SK-N-SH (cell line): Measurements from ENCODE around the gene GRIN2A. TPM values are rescaled to one million over a fixed set of nuclear protein-coding genes. Genes with fewer than 3 reads are reported as not detected.

Source experiments
- CTCF ChIA-PET: fragments of 300-600, 350-600 bp; formaldehyde crosslinking; extraction: SDS; loops from one replicate; lab custom pipeline; 2021; lab: Yijun Ruan, JAX
- POLR2A ChIA-PET: fragments of 350-600 bp; sonication (Branson Sonifier 250); formaldehyde crosslinking; extraction: SDS; loops from one replicate; lab custom pipeline; 2020; ENCODE audit warnings: antibody characterized with exemption, inconsistent platforms; lab: Yijun Ruan, JAX
- DNase-seq: peaks from one replicate; pipeline ENCODE4 v3.0.0; 2012
- H2AFZ ChIP-seq: fragments of 200-600 bp; sonication (generic); 2 replicates; pipeline ENCODE4 v1.8.1; 2016; ENCODE audit warnings: antibody characterized with exemption, mild to moderate bottlenecking, low read depth
- H3F3A ChIP-seq: fragments of 200-600 bp; sonication (generic); replicated peaks from 2 replicates; pipeline ENCODE3; 2016; ENCODE audit warnings: antibody characterized with exemption, mild to moderate bottlenecking; ENCODE audit not compliant: insufficient read depth
- H3K27ac ChIP-seq, 2 experiments: fragments of 200-500 bp in 1 of 2; fragments of 200-600 bp in 1 of 2; sonication (Bioruptor generic) in 1 of 2; sonication (generic), shearing (Covaris generic) in 1 of 2; 2 replicates each; pipeline versions ENCODE4 v1.5.1 to v1.6.1; 2014 to 2016; ENCODE audit warnings: low read depth in 2 of 2, inconsistent platforms in 1 of 2, low read length in 1 of 2, mild to moderate bottlenecking in 1 of 2, mixed read lengths in 1 of 2
- H3K27me3 ChIP-seq: fragments of 200-600 bp; sonication (generic), shearing (Covaris generic); 2 replicates; pipeline ENCODE4 v1.6.1; 2016; ENCODE audit warnings: mixed run types; ENCODE audit not compliant: insufficient read depth
- H3K36me3 ChIP-seq, 2 experiments: fragments of 200-500 bp in 1 of 2; fragments of 200-600 bp in 1 of 2; sonication (Bioruptor generic) in 1 of 2; sonication (generic) in 1 of 2; replicated peaks in 1 of 2; 2 replicates each; pipeline versions ENCODE3 to v1.5.1; 2014 to 2016; ENCODE audit warnings: low read length in 1 of 2, mild to moderate bottlenecking in 1 of 2; ENCODE audit not compliant: insufficient read depth in 2 of 2, control insufficient read depth in 1 of 2
- H3K4me1 ChIP-seq, 2 experiments: fragments of 200-500 bp in 1 of 2; fragments of 200-600 bp in 1 of 2; sonication (Bioruptor generic) in 1 of 2; sonication (generic), shearing (Covaris generic) in 1 of 2; 2 replicates each; pipeline versions ENCODE4 v1.5.1 to v1.6.1; 2014 to 2016; ENCODE audit warnings: low read depth in 1 of 2, low read length in 1 of 2, mixed run types in 1 of 2; ENCODE audit not compliant: insufficient read depth in 2 of 2, control insufficient read depth in 1 of 2
- H3K4me2 ChIP-seq: fragments of 200-600 bp; sonication (generic), shearing (Covaris generic); 2 replicates; pipeline ENCODE4 v1.6.1; 2017; ENCODE audit warnings: mixed run types
- H3K4me3 ChIP-seq, 2 experiments: fragments of 200-500 bp in 1 of 2; fragments of 200-600 bp in 1 of 2; sonication (Bioruptor generic) in 1 of 2; sonication (generic), shearing (Covaris generic) in 1 of 2; 2 replicates each; pipeline versions ENCODE4 v1.5.1 to v1.8.1; 2014 to 2016; ENCODE audit warnings: low read depth in 2 of 2, inconsistent platforms in 1 of 2, low read length in 1 of 2, mild to moderate bottlenecking in 1 of 2, mixed read lengths in 1 of 2, moderate library complexity in 1 of 2
- H3K79me2 ChIP-seq: fragments of 200-600 bp; sonication (generic); 2 replicates; pipeline ENCODE4 v1.8.1; 2017; ENCODE audit warnings: mild to moderate bottlenecking; ENCODE audit not compliant: insufficient read depth
- H3K9ac ChIP-seq: fragments of 200-600 bp; sonication (generic); 2 replicates; pipeline ENCODE4 v1.6.1; 2017; ENCODE audit warnings: mixed run types
- H3K9me2 ChIP-seq: fragments of 200-600 bp; sonication (generic); 2 replicates; pipeline ENCODE4 v1.6.1; 2017; ENCODE audit warnings: mixed run types
- H3K9me3 ChIP-seq: fragments of 200-600 bp; sonication (generic); 2 replicates; pipeline ENCODE4 v1.6.1; 2017; ENCODE audit warnings: mixed run types, mild to moderate bottlenecking, moderate library complexity
- H4K20me1 ChIP-seq: fragments of 200-600 bp; sonication (generic); 2 replicates; pipeline ENCODE4 v1.6.1; 2017; ENCODE audit warnings: mild to moderate bottlenecking, mixed run types; ENCODE audit not compliant: insufficient read depth
- CHD2 ChIP-seq: fragments of 150-350 bp; IDR thresholded peaks from 2 replicates; pipeline ENCODE4 v1.6.1; 2018; ENCODE audit warnings: low read length; ENCODE audit not compliant: partially characterized antibody
- EZH2phosphoT487 ChIP-seq: fragments of 200-600 bp; sonication (generic); IDR thresholded peaks from 2 replicates; pipeline ENCODE4 v1.6.1; 2017; ENCODE audit warnings: low read depth, mixed run types, mild to moderate bottlenecking, antibody characterized with exemption, moderate library complexity, borderline replicate concordance
- FOSL2 ChIP-seq: IDR thresholded peaks from 2 replicates; pipeline ENCODE4 v1.4.0; 2012; ENCODE audit warnings: low read depth, mild to moderate bottlenecking, moderate library complexity, borderline replicate concordance
- FOXM1 ChIP-seq: IDR thresholded peaks from 2 replicates; pipeline ENCODE4 v1.4.0; 2012; ENCODE audit warnings: low read depth, mild to moderate bottlenecking
- GABPA ChIP-seq: IDR thresholded peaks from 2 replicates; pipeline ENCODE4 v1.4.0; 2012; ENCODE audit warnings: low read depth, mild to moderate bottlenecking
- GATA2 ChIP-seq: sonication (generic); formaldehyde crosslinking; IDR thresholded peaks from 2 replicates; pipeline ENCODE4 v1.5.0; 2020; ENCODE audit warnings: mild to moderate bottlenecking, missing genetic modification reagents
- IRF3 ChIP-seq: fragments of 150-350 bp; IDR thresholded peaks from 2 replicates; pipeline ENCODE4 v1.6.1; 2016; ENCODE audit warnings: mild to moderate bottlenecking, low read depth, low read length
- JUND ChIP-seq: IDR thresholded peaks from 2 replicates; pipeline ENCODE4 v1.4.0; 2012
- NRF1 ChIP-seq: IDR thresholded peaks from 2 replicates; pipeline ENCODE4 v1.6.1; 2012; ENCODE audit warnings: low read depth, mild to moderate bottlenecking, low read length
- RCOR1 ChIP-seq: fragments of 150-350 bp; IDR thresholded peaks from 2 replicates; pipeline ENCODE4 v1.6.1; 2017; ENCODE audit warnings: antibody characterized with exemption, low read length
- REST ChIP-seq: IDR thresholded peaks from 2 replicates; pipeline ENCODE4 v1.6.1; 2012; ENCODE audit warnings: mild to moderate bottlenecking, low read depth, low read length, moderate library complexity
- SMC3 ChIP-seq: IDR thresholded peaks from 2 replicates; pipeline ENCODE4 v1.6.1; 2012; ENCODE audit warnings: low read depth, low read length, improper control_type of control experiment
- TAF1 ChIP-seq: IDR thresholded peaks from 2 replicates; pipeline ENCODE4 v1.6.1; 2012; ENCODE audit warnings: low read depth, mild to moderate bottlenecking, low read length, moderate library complexity, borderline replicate concordance
- TCF12 ChIP-seq: IDR thresholded peaks from 2 replicates; pipeline ENCODE4 v1.4.0; 2012
- TEAD4 ChIP-seq: IDR thresholded peaks from 2 replicates; pipeline ENCODE4 v1.4.0; 2012; ENCODE audit warnings: mild to moderate bottlenecking, borderline replicate concordance; ENCODE audit not compliant: insufficient read depth
- USF2 ChIP-seq: fragments of 150-350 bp; IDR thresholded peaks from 2 replicates; pipeline ENCODE4 v1.6.1; 2017; ENCODE audit warnings: antibody characterized with exemption, low read length, low read depth, borderline replicate concordance
- ZBTB33 ChIP-seq: IDR thresholded peaks from 2 replicates; pipeline ENCODE4 v1.4.0; 2012; ENCODE audit warnings: low read depth, borderline replicate concordance
- WGBS: methylation state at CpG from one replicate; pipeline ENCODE4 v1.1.6; 2017; ENCODE audit warnings: low lambda C conversion rate; 5-methylcytosine and 5-hydroxymethylcytosine counted together
- polyA plus RNA-seq, 3 experiments: library from polyadenylated mRNA; depleted of rRNA; stranded (reverse); fragments of >200 nt; gene quantifications; 2 replicates each; pipeline ENCODE4 v1.2.3, GENCODE V29; 2012

GRIN2A gene
- polyA plus RNA-seq, 1 of the 3 experiments (the other 2 are of a cell fraction), result not detected

- Histone ChIP-seq H4K20me1 (no peaks in the 10 kb centered on the region), H3K9me2 (no peaks in the 10 kb centered on the region), H3K27ac (no peak overlapping the region), H3K4me3 (no peak overlapping the region), H3K27me3 (no peaks in the 10 kb centered on the region), H3K4me2 (no peak overlapping the region), H3K79me2 (no peaks in the 10 kb centered on the region), H3K9me3 (no peaks in the 10 kb centered on the region), H3F3A (no peaks in the 10 kb centered on the region), H2AFZ (no peak overlapping the region), H3K4me1 (no peaks in the 10 kb centered on the region), H3K9ac (no peak overlapping the region), H3K36me3 (no peaks in the 10 kb centered on the region)
- no peak for TF ChIP-seq REST
- no peak for TF ChIP-seq ZBTB33
- no peak for TF ChIP-seq EZH2phosphoT487
- no peak for TF ChIP-seq CHD2
- no peak for TF ChIP-seq IRF3
- no peak for TF ChIP-seq TCF12
- TF ChIP-seq USF2, result no peak
- ChIA-PET CTCF (no interaction called here), POLR2A (no interaction called here)
- 25% methylated on average over 9 of the region's 9 CpGs for WGBS
- no peak for DNase-seq
These were observed 355.0 kb downstream of the GRIN2A start for GRCh38 chr16:9827062-9827752.

- Histone ChIP-seq H3K27ac (no peak overlapping the region), H3K9me3 (no peaks in the 10 kb centered on the region), H3K27me3 (no peaks in the 10 kb centered on the region), H4K20me1 (no peaks in the 10 kb centered on the region), H3K9me2 (no peaks in the 10 kb centered on the region), H2AFZ (no peak overlapping the region), H3K79me2 (no peaks in the 10 kb centered on the region), H3K4me1 (no peaks in the 10 kb centered on the region), H3K4me2 (no peak overlapping the region), H3K9ac (no peak overlapping the region), H3K4me3 (no peak overlapping the region), H3F3A (no peaks in the 10 kb centered on the region), H3K36me3 (no peaks in the 10 kb centered on the region)
- DNase-seq, result no peak
- ChIA-PET CTCF (no interaction called here), POLR2A (no interaction called here)
- 3% methylated on average over 2 of the region's 2 CpGs for WGBS
- TF ChIP-seq FOXM1 (no peak), TAF1 (no peak), USF2 (no peak), IRF3 (no peak), FOSL2 (no peak), JUND (no peak), GABPA (no peak), TCF12 (no peak), NRF1 (no peak), SMC3 (no peak), GATA2 (CRISPR knock-in tag) (no peak), TEAD4 (no peak), RCOR1 (no peak)
These were observed 355.6 kb downstream of the GRIN2A start for GRCh38 chr16:9826656-9827055.
